K562 (cell line): ENCODE data around the gene GAPDHS. TPM values are rescaled to one million over a fixed set of nuclear protein-coding genes. Genes with fewer than 3 reads are reported as not detected.

Source experiments
- ATAC-seq: fragments of 200-7000 bp; cut with Tn5 transposase; 3 replicates; pipeline ENCODE4 v1.9.1; 2020; ENCODE audit warnings: moderate library complexity
- BruUV-seq: library from RNA; stranded (reverse); fragments of 400-500 nt; replicated peaks from 2 replicates; lab custom pipeline; 2021; lab: Mats Ljungman, UMichigan
- CTCF ChIA-PET: fragments of 300-600 bp; formaldehyde crosslinking; extraction: SDS; loops from one replicate; lab custom pipeline; 2021; ENCODE audit warnings: low intra/inter-chr PET ratio; lab: Yijun Ruan, JAX
- POLR2A ChIA-PET: fragments of 300-600, 350-650 bp; sonication (Branson Sonifier 250); formaldehyde crosslinking; extraction: SDS; loops from one replicate; lab custom pipeline; 2021; ENCODE audit warnings: antibody characterized with exemption, inconsistent platforms; lab: Yijun Ruan, JAX
- DNase-seq, 4 experiments: peaks; one replicate each; pipeline versions ENCODE4 v3.0.0 to v3.0.0-alpha.2; 2011 to 2018; ENCODE audit warnings: low spot score in 3 of 4, mixed read lengths in 3 of 4; ENCODE audit errors: extremely low read depth in 1 of 4
- FAIRE-seq: peaks from 2 replicates; lab custom pipeline; 2011; peaks lifted over from hg19 to GRCh38; lab: Jason Lieb, UNC
- H2AFZ ChIP-seq: 2 replicates; pipeline ENCODE4 v1.6.0; 2011; ENCODE audit warnings: low read depth, low read length, control low read depth, inconsistent platforms
- H3K27ac ChIP-seq: fragments of 200-600 bp; 3 replicates; pipeline ENCODE4 v1.8.0; 2011; ENCODE audit warnings: low read depth, mild to moderate bottlenecking, control low read depth, inconsistent platforms, low read length, moderate library complexity, mixed read lengths; ENCODE audit errors: extremely low read depth
- H3K27me3 ChIP-seq, 2 experiments: fragments of 300-600 bp in 1 of 2; 2 replicates in 1 of 2; 3 replicates in 1 of 2; pipeline versions ENCODE4 v1.6.0 to v1.8.0; 2011; ENCODE audit warnings: inconsistent platforms in 2 of 2, low read length in 2 of 2, mild to moderate bottlenecking in 1 of 2, mixed read lengths in 1 of 2, moderate library complexity in 1 of 2; ENCODE audit not compliant: control insufficient read depth in 2 of 2, insufficient read depth in 2 of 2
- H3K36me3 ChIP-seq: fragments of 300-600 bp; 3 replicates; pipeline ENCODE4 v1.8.0; 2011; ENCODE audit warnings: mild to moderate bottlenecking, low read length, inconsistent platforms; ENCODE audit not compliant: control insufficient read depth, insufficient read depth
- H3K4me1 ChIP-seq, 2 experiments: fragments of 200-600 bp in 1 of 2; replicated peaks in 1 of 2; 2 replicates in 1 of 2; 3 replicates in 1 of 2; pipeline versions ENCODE4 v1.5.1 to v1.8.0; 2011; ENCODE audit warnings: inconsistent platforms in 2 of 2, low read length in 2 of 2, mild to moderate bottlenecking in 1 of 2, mixed read lengths in 1 of 2, moderate library complexity in 1 of 2; ENCODE audit not compliant: control insufficient read depth in 2 of 2, insufficient read depth in 2 of 2
- H3K4me2 ChIP-seq: 2 replicates; pipeline ENCODE4 v1.6.1; 2011; ENCODE audit warnings: low read length, control low read depth, inconsistent platforms, mixed read lengths; ENCODE audit not compliant: insufficient read depth
- H3K4me3 ChIP-seq: fragments of 200-600 bp; sonication (generic), shearing (Covaris generic); 2 replicates; pipeline ENCODE4 v1.5.1; 2016; ENCODE audit warnings: control low read depth, inconsistent platforms
- H3K79me2 ChIP-seq: fragments of 200-600 bp; 3 replicates; pipeline ENCODE4 v1.8.0; 2011; ENCODE audit warnings: low read length, inconsistent platforms; ENCODE audit not compliant: control insufficient read depth, insufficient read depth
- H3K9ac ChIP-seq, 2 experiments: 2 replicates each; pipeline versions ENCODE4 v1.6.0 to v1.6.1; 2011; ENCODE audit warnings: low read depth in 2 of 2, low read length in 2 of 2, control low read depth in 1 of 2, inconsistent platforms in 1 of 2, mild to moderate bottlenecking in 1 of 2, mixed read lengths in 1 of 2; ENCODE audit not compliant: insufficient read depth in 1 of 2
- H3K9me1 ChIP-seq: one replicate; pipeline ENCODE4 v1.6.0; 2011; ENCODE audit warnings: inconsistent platforms, mild to moderate bottlenecking, low read length, moderate library complexity; ENCODE audit not compliant: control insufficient read depth, insufficient read depth
- H3K9me3 ChIP-seq: replicated peaks from 2 replicates; pipeline ENCODE4 v1.5.1; 2011; ENCODE audit warnings: low read depth, low read length, inconsistent platforms; ENCODE audit not compliant: control insufficient read depth, insufficient read depth
- H4K20me1 ChIP-seq: replicated peaks from 2 replicates; pipeline ENCODE4 v1.6.1; 2011; ENCODE audit warnings: low read length, inconsistent platforms, mixed read lengths; ENCODE audit not compliant: control insufficient read depth, insufficient read depth
- FUS ChIP-seq: fragments of 200-400 bp; formaldehyde crosslinking; optimal IDR thresholded peaks from 2 replicates; pipeline ENCODE3; 2017; ENCODE audit warnings: low read depth, low read length
- GTF3C2 ChIP-seq: IDR thresholded peaks from 3 replicates; pipeline ENCODE4 v1.6.1; 2011; ENCODE audit warnings: borderline replicate concordance, mild to moderate bottlenecking, moderate library complexity; ENCODE audit not compliant: insufficient read length; ENCODE audit errors: extremely low read depth
- MCM7 ChIP-seq, 2 experiments: fragments of 450-650 bp; IDR thresholded peaks; 2 replicates each; pipeline ENCODE4 v1.6.1; 2016 to 2018
- PHB2 ChIP-seq: fragments of 450-650 bp; IDR thresholded peaks from 2 replicates; pipeline ENCODE4 v1.6.1; 2017; ENCODE audit warnings: low read depth
- ZKSCAN3 ChIP-seq: fragments of 250-450 bp; sonication (Bioruptor Pico); IDR thresholded peaks from 2 replicates; pipeline ENCODE4 v1.4.0; 2020
- ZNF561 ChIP-seq: fragments of 450-650 bp; formaldehyde crosslinking; conservative IDR thresholded peaks from 2 replicates; pipeline ENCODE4 v1.4.0; 2020; ENCODE audit warnings: mild to moderate bottlenecking, moderate library complexity
- ZNF699 ChIP-seq: fragments of 250-450 bp; sonication (Bioruptor Pico); IDR thresholded peaks from 2 replicates; pipeline ENCODE4 v1.8.0; 2021; ENCODE audit warnings: mild to moderate bottlenecking, moderate library complexity; ENCODE audit not compliant: insufficient replicate concordance
- WGBS: fragments of 100-300 bp; shearing (Covaris generic); methylation state at CpG from one replicate; pipeline ENCODE4 v1.1.6; 2016; ENCODE audit warnings: low coverage, mixed read lengths; ENCODE audit not compliant: insufficient coverage; ENCODE audit errors: missing lambda C conversion rate; 5-methylcytosine and 5-hydroxymethylcytosine counted together
- in situ Hi-C: fragments of 300-500 bp; cut with MboI; formaldehyde crosslinking; loops from 4 replicates; pipeline ENCODE4 v1.15.0; 2018; ENCODE audit warnings: inconsistent platforms, mixed read lengths
- intact Hi-C: fragments of 100-400 bp; cut with micrococcal nuclease; formaldehyde crosslinking; loops from 2 replicates; pipeline ENCODE4 v1.14.2; 2022
- polyA plus RNA-seq, 8 experiments: library from polyadenylated mRNA; depleted of rRNA in 4 of 8; stranded (reverse) in 5 of 8; unstranded in 3 of 8; fragments of >200 nt; fragmentation: Nextera tagmentation in 2 of 8; fragmentation: Illumina TruSeq in 1 of 8; extraction: Ambion mirVana in 2 of 8; extraction: Trizol in 1 of 8; gene quantifications; 2 replicates each; pipeline versions ENCODE4 v1.2.1 to v1.2.3, GENCODE V29; 2011 to 2014; ENCODE audit warnings: inconsistent platforms in 1 of 8, missing spikeins in 1 of 8
- total RNA-seq, 7 experiments: library from RNA; depleted of rRNA in 6 of 7; stranded (reverse); fragments of >200 nt in 6 of 7; fragmentation: Illumina TruSeq in 2 of 7; extraction: Trizol in 2 of 7; gene quantifications; 2 replicates each; pipeline versions ENCODE4 v1.2.1 to v1.2.3, GENCODE V29; 2011 to 2021; ENCODE audit warnings: low replicate concordance in 1 of 7
- TF ChIP-seq, protein P1 (sequence below): fragments of 450-650 bp; IDR thresholded peaks from 2 replicates; pipeline ENCODE4 v1.6.1; 2017; ENCODE audit warnings: mild to moderate bottlenecking, moderate library complexity

The GAPDHS gene
- total and polyA plus RNA-seq, 9 of the 15 experiments (the other 6 are each of a cell fraction or from before 2014, with no cell fraction given) = 0.08 to 0.12 TPM; not detected in 7

- TF ChIP-seq ZNF561 (no peak), GTF3C2 (no peak)
Observed at GRCh38 chr19:35560271-35560670, 27.0 kb downstream of the GAPDHS start (continued).

DNA sequence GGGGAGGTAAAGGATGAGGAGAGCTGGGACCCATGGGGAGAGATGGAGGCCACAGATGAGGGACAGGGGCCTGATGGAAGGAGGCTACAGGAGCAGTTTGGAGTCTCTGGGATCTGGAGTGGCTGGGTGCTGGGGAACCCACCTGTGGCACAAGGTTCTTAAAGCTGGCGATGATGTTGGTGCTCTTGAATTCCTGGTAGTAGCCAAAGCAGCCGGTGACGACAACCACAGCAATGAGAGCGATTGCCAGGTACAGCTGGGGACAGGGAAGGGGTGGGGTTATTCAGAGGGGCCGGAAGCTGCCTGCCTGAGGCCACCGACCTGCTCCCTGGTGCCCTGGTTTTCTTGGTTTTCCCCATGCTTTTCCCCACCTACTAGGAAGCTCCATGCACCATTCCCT, 27.4 kb downstream of the GAPDHS start:
- Histone ChIP-seq H3K79me2 (no peaks in the 10 kb centered on the region), H3K4me1 (peaks cover 4 to 32% of the 10 kb centered on the region in 2 experiments; a peak in 3 of 5 replicates), H3K9me1 (peaks cover 3% of the 10 kb centered on the region), H3K27me3 (peaks cover 28 to 51% of the 10 kb centered on the region in 2 experiments; a peak in 4 of 5 replicates), H3K9me3 (no peaks in the 10 kb centered on the region), H3K4me3 (no peak overlapping the region), H3K4me2 (no peak overlapping the region), H3K27ac (no peak overlapping the region), H4K20me1 (peaks cover 7% of the 10 kb centered on the region; the same call in 1 of the 2 replicates), H2AFZ (no peak overlapping the region), H3K36me3 (no peaks in the 10 kb centered on the region), H3K9ac (no peak overlapping the region)
- no peak for DNase-seq
- in situ Hi-C loops (no loop called here), intact Hi-C loops (no loop called here)
- TF ChIP-seq FUS (no peak), ZKSCAN3 (CRISPR knock-in tag) (no peak), ZNF699 (CRISPR knock-in tag) (no peak), MCM7 (IDR thresholded peaks at IDR 0.05) (no peak), PHB2 (no peak)
- TF ChIP-seq, protein P1, sequence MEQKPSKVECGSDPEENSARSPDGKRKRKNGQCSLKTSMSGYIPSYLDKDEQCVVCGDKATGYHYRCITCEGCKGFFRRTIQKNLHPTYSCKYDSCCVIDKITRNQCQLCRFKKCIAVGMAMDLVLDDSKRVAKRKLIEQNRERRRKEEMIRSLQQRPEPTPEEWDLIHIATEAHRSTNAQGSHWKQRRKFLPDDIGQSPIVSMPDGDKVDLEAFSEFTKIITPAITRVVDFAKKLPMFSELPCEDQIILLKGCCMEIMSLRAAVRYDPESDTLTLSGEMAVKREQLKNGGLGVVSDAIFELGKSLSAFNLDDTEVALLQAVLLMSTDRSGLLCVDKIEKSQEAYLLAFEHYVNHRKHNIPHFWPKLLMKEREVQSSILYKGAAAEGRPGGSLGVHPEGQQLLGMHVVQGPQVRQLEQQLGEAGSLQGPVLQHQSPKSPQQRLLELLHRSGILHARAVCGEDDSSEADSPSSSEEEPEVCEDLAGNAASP = no peak
- ATAC-seq = no peak
- FAIRE-seq = no peak
- WGBS = 4% methylated on average over 6 of the region's 6 CpGs
- ChIA-PET POLR2A (no interaction called here), CTCF (no interaction called here)
- no TSS peak for BruUV-seq
